ENCODE measurements around the gene C3orf49. TPM values are rescaled to one million over a fixed set of nuclear protein-coding genes. Genes with fewer than 3 reads are reported as not detected.

C3orf49 gene
- total RNA-seq, 1 donor from 2014 or later = not detected

DNA sequence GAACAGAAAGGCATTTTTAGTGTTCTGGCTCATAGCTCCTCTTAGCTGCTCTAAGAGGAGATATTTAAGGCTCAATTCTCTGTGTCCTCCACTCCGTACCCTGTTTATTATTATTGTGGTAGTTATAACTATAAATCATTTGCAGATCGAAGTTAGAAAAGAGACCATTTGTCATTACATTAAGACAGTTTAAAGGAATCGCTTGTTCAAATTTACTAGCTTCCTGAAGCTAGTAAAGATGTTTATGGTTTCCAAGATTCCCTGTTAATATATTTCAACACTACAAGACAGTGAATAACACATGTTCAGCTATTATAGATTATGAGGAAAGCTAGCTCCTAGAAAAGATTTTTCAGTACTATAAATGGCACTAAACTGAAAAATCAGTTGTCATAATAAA, 57.2 kb downstream of the C3orf49 start:
- DNase-seq (ENCODE audit: low read depth) (no peak), FAIRE-seq (no peak)
- Histone ChIP-seq H3K36me3 (ENCODE audit: control insufficient read depth, insufficient read depth, low read length) (no peaks in the 10 kb centered on the region), H3K4me3 (ENCODE audit: low read depth, low read length) (no peak overlapping the region), H3K27me3 (ENCODE audit: control insufficient read depth, insufficient read depth, low read length) (no peaks in the 10 kb centered on the region)
- TF ChIP-seq, protein P1, sequence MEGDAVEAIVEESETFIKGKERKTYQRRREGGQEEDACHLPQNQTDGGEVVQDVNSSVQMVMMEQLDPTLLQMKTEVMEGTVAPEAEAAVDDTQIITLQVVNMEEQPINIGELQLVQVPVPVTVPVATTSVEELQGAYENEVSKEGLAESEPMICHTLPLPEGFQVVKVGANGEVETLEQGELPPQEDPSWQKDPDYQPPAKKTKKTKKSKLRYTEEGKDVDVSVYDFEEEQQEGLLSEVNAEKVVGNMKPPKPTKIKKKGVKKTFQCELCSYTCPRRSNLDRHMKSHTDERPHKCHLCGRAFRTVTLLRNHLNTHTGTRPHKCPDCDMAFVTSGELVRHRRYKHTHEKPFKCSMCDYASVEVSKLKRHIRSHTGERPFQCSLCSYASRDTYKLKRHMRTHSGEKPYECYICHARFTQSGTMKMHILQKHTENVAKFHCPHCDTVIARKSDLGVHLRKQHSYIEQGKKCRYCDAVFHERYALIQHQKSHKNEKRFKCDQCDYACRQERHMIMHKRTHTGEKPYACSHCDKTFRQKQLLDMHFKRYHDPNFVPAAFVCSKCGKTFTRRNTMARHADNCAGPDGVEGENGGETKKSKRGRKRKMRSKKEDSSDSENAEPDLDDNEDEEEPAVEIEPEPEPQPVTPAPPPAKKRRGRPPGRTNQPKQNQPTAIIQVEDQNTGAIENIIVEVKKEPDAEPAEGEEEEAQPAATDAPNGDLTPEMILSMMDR (IDR thresholded peaks at IDR 0.05; ENCODE audit: insufficient read depth, low read length, severe bottlenecking) = no peak

DNA sequence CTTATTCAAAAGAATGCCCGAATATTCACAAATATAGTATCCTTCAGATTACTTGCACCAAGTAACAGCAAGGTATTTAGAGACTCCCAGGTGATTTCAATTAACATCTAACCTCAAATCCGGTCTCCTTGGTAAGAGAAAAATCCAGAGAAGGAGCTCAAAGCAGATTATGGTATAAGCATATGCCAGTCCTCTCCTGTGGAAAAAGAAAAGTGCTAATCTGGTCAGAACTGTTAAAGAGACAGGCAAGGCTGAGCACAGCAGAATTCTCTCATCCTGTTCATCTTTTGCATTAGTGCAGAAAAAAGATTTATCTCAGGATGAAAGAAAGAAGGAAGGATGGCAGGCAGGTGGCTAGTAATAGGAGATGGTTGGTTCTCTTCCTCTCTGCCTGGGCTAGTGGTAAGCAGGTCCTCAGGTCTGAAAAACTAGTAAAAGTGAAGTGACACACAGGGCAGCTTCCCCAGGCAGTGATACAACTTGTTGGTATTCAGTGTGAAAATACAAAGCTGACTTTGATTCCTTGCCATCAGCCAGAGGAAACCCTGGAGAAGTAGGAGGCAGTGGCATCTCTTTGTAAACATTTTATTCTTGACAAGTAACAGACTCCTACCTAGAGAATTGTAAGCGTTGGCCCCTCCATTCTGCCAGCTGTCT, 58.8 kb downstream of the C3orf49 start:
- TF ChIP-seq, protein P1 (IDR thresholded peaks at IDR 0.05; ENCODE audit: insufficient read depth, low read length, severe bottlenecking) = no peak
- no peak for DNase-seq (ENCODE audit: low read depth)
- no peak for FAIRE-seq
- H3K4me3 ChIP-seq (ENCODE audit: low read depth, low read length) = no peak overlapping the region
- no peaks in the 10 kb centered on the region for H3K27me3 ChIP-seq (ENCODE audit: control insufficient read depth, insufficient read depth, low read length)
- H3K36me3 ChIP-seq (ENCODE audit: control insufficient read depth, insufficient read depth, low read length) = no peaks in the 10 kb centered on the region

DNA sequence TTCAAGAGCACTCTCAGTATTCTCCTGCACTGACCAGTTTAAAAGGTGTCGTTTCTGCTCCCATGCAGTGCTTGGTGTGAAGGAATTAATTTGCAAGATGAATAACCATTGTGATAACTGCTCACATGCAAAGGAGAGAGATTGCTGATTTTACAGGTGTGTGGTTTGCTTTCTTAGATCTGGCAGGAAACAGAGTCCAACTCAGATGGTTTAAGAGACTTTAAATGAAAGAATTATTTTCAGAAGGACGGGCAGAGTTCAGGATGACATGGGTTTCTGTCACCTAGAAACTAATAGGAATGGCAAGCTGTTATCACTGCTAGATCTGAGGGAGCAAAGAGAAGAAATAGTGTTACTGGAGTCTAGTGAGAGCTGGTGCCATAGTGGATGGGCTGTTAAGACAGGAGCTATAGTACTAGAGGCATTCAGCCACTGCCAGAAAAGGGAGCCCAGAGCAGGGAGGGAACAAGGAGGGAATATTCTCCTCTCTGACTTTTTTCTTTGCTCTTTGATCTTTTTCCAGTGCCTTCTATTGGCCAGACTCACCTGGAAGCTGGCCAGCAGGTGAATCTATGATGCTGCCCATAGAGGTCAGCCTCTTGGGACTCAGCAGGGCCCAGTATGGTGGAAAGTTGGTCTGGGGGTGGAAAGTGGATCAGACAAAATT, 59.4 kb downstream of the C3orf49 start:
- H3K36me3 ChIP-seq (ENCODE audit: control insufficient read depth, insufficient read depth, low read length) = no peaks in the 10 kb centered on the region
- no peak overlapping the region for H3K4me3 ChIP-seq (ENCODE audit: low read depth, low read length)
- no peaks in the 10 kb centered on the region for H3K27me3 ChIP-seq (ENCODE audit: control insufficient read depth, insufficient read depth, low read length)
- DNase-seq (ENCODE audit: low read depth) = no peak
- TF ChIP-seq, protein P1 (IDR thresholded peaks at IDR 0.05; ENCODE audit: insufficient read depth, low read length, severe bottlenecking) = no peak
- FAIRE-seq = no peak

GRCh38 chr3:63880653-63881052, 61.6 kb downstream of the C3orf49 start:
- DNase-seq (ENCODE audit: low read depth) (no peak), FAIRE-seq (no peak)
- TF ChIP-seq, protein P1 (IDR thresholded peaks at IDR 0.05; ENCODE audit: insufficient read depth, low read length, severe bottlenecking) = no peak
- H3K4me3 ChIP-seq (ENCODE audit: low read depth, low read length) = no peak overlapping the region
- H3K36me3 ChIP-seq (ENCODE audit: control insufficient read depth, insufficient read depth, low read length) = peaks cover 1% of the 10 kb centered on the region
- no peaks in the 10 kb centered on the region for H3K27me3 ChIP-seq (ENCODE audit: control insufficient read depth, insufficient read depth, low read length)

GRCh38 chr3:63886858-63887257, 67.8 kb downstream of the C3orf49 start:
- DNase-seq (ENCODE audit: low read depth) = no peak
- peaks cover 1% of the 10 kb centered on the region for H3K36me3 ChIP-seq (ENCODE audit: control insufficient read depth, insufficient read depth, low read length)
- no peaks in the 10 kb centered on the region for H3K27me3 ChIP-seq (ENCODE audit: control insufficient read depth, insufficient read depth, low read length)
- FAIRE-seq = no peak
- TF ChIP-seq, protein P1 (IDR thresholded peaks at IDR 0.05; ENCODE audit: insufficient read depth, low read length, severe bottlenecking) = no peak
- no peak overlapping the region for H3K4me3 ChIP-seq (ENCODE audit: low read depth, low read length)
